ENCODE results near the gene GRID2. TPM values are rescaled to one million over a fixed set of nuclear protein-coding genes. Genes with fewer than 3 reads are reported as not detected.

Gene GRID2
- total RNA-seq, 1 donor from 2014 or later, result 0.17 TPM

- H3K36me3 ChIP-seq, result no peaks in the 10 kb centered on the region
- TF ChIP-seq EZH2 (IDR thresholded peaks at IDR 0.05) (no peak), CTCF (IDR thresholded peaks at IDR 0.05) (no peak), EZH2phosphoT487 (IDR thresholded peaks at IDR 0.05) (no peak)
- H3K79me2 ChIP-seq (ENCODE audit: low read depth), result no peaks in the 10 kb centered on the region
- no peaks in the 10 kb centered on the region for H4K20me1 ChIP-seq (ENCODE audit: low read depth)
- H3K4me2 ChIP-seq, result no peak overlapping the region
- H3F3A ChIP-seq (ENCODE audit: low read depth), result no peaks in the 10 kb centered on the region
- H3K9me3 ChIP-seq (ENCODE audit: low read depth), result no peaks in the 10 kb centered on the region
- H3K4me1 ChIP-seq, result no peaks in the 10 kb centered on the region
- no peak overlapping the region for H3K4me3 ChIP-seq
- H3K27ac ChIP-seq, result no peak overlapping the region
- Mint-ChIP-seq H3K4me3 (no peak overlapping the region), H3K27ac (no peak overlapping the region), H3K9me3 (no peaks in the 10 kb centered on the region), H3K36me3 (no peaks in the 10 kb centered on the region), H3K4me1 (no peaks in the 10 kb centered on the region), H3K27me3 (ENCODE audit: insufficient read depth, low read depth) (peaks cover 1% of the 10 kb centered on the region)
- H2AFZ ChIP-seq (replicated peaks), result no peak overlapping the region
- DNase-seq (ENCODE audit: low spot score), result no peak
- no peaks in the 10 kb centered on the region for H3K27me3 ChIP-seq
- H3K9ac ChIP-seq, result no peak overlapping the region
These were observed 665.2 kb downstream of the GRID2 start for GRCh38 chr4:92968996-92969395.

DNA sequence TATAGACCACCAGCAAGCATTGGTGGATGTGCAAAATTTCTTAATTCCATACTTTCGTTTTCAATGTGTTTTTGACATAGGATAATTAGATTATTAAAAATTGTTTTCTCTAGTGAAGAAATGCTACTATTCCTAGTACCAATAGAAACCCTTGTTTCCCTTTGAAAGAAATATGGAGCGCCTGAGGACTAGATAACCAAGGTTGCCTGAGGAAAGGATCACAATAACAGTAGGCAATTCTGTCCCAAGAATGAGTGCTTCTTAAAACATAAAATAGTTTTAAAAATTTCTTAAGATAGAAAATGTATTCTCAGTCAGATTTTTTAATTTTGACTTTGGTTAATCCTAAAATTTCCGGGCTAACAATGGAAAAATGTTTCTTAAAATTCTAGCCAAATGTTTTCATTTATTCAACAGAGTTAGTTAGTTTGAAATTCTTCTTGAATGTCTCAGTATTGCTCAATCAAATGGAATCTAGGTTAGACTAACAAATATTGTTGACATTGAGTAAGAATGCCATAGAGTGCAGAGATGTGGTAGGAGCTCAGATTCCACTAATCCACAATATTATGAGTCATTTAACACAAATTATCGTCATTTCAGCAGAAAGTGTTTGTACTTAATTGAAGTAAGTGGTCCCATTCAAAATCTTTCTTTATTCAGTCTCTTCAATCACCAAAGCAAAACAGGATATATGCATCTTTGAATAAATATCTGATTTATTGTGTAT, 666.0 kb downstream of the GRID2 start:
- no peaks in the 10 kb centered on the region for H3K27me3 ChIP-seq
- Mint-ChIP-seq H3K27ac (no peak overlapping the region), H3K9me3 (no peaks in the 10 kb centered on the region), H3K27me3 (ENCODE audit: insufficient read depth, low read depth) (peaks cover 2% of the 10 kb centered on the region), H3K36me3 (no peaks in the 10 kb centered on the region), H3K4me1 (no peaks in the 10 kb centered on the region), H3K4me3 (no peak overlapping the region)
- no peaks in the 10 kb centered on the region for H3K79me2 ChIP-seq (ENCODE audit: low read depth)
- H3K27ac ChIP-seq, result no peak overlapping the region
- TF ChIP-seq EZH2 (IDR thresholded peaks at IDR 0.05) (no peak), EZH2phosphoT487 (IDR thresholded peaks at IDR 0.05) (no peak), CTCF (IDR thresholded peaks at IDR 0.05) (no peak)
- H3K4me1 ChIP-seq, result no peaks in the 10 kb centered on the region
- no peaks in the 10 kb centered on the region for H3F3A ChIP-seq (ENCODE audit: low read depth)
- DNase-seq (ENCODE audit: low spot score), result no peak
- no peaks in the 10 kb centered on the region for H3K9me3 ChIP-seq (ENCODE audit: low read depth)
- H3K4me3 ChIP-seq, result no peak overlapping the region
- H3K4me2 ChIP-seq, result no peak overlapping the region
- H3K9ac ChIP-seq, result no peak overlapping the region
- no peak overlapping the region for H2AFZ ChIP-seq (replicated peaks)
- H4K20me1 ChIP-seq (ENCODE audit: low read depth), result no peaks in the 10 kb centered on the region
- H3K36me3 ChIP-seq, result no peaks in the 10 kb centered on the region

DNA sequence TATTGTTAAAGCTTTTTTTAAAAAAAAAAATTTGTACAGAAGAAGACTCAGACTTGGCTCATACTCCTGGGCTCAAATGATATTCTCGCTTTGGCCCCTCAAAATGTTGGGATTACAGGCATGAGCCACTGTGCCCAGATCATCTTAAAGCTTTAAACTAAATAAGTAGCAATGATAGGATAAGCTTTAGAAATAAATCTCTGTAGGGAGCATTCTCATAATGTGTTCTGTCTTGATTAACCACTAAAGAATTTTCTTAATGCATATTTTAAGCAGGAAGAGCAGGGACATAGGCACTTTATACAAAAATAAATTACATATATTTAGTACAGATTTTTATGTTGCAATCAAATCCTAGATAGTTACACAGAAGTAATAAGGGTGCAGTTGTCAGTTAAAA, 667.2 kb downstream of the GRID2 start:
- no peaks in the 10 kb centered on the region for H3F3A ChIP-seq (ENCODE audit: low read depth)
- H3K9me3 Mint-ChIP-seq, result no peaks in the 10 kb centered on the region
- DNase-seq (ENCODE audit: low spot score), result no peak
- H3K4me1 Mint-ChIP-seq, result no peaks in the 10 kb centered on the region
- no peaks in the 10 kb centered on the region for H3K79me2 ChIP-seq (ENCODE audit: low read depth)
- no peaks in the 10 kb centered on the region for H3K36me3 Mint-ChIP-seq
- no peak overlapping the region for H2AFZ ChIP-seq (replicated peaks)
- H3K27ac Mint-ChIP-seq, result no peak overlapping the region
- no peaks in the 10 kb centered on the region for H3K9me3 ChIP-seq (ENCODE audit: low read depth)
- TF ChIP-seq CTCF (IDR thresholded peaks at IDR 0.05), result no peak
- no peak for TF ChIP-seq EZH2 (IDR thresholded peaks at IDR 0.05)
- no peak for TF ChIP-seq EZH2phosphoT487 (IDR thresholded peaks at IDR 0.05)
- H3K27ac ChIP-seq, result no peak overlapping the region
- no peak overlapping the region for H3K4me3 ChIP-seq
- H4K20me1 ChIP-seq (ENCODE audit: low read depth), result no peaks in the 10 kb centered on the region
- no peak overlapping the region for H3K4me2 ChIP-seq
- no peaks in the 10 kb centered on the region for H3K27me3 ChIP-seq
- no peaks in the 10 kb centered on the region for H3K4me1 ChIP-seq
- H3K36me3 ChIP-seq, result no peaks in the 10 kb centered on the region
- H3K27me3 Mint-ChIP-seq (ENCODE audit: insufficient read depth, low read depth), result peaks cover 2% of the 10 kb centered on the region
- H3K4me3 Mint-ChIP-seq, result no peak overlapping the region
- H3K9ac ChIP-seq, result no peak overlapping the region
